ENCODE results near the gene IMMP2L.
"Not testable (repeated sequence)": the region's sequence is repeated elsewhere in the genome, so short reads cannot be mapped to it uniquely, and the experiment has no call there.

Gene IMMP2L

DNA sequence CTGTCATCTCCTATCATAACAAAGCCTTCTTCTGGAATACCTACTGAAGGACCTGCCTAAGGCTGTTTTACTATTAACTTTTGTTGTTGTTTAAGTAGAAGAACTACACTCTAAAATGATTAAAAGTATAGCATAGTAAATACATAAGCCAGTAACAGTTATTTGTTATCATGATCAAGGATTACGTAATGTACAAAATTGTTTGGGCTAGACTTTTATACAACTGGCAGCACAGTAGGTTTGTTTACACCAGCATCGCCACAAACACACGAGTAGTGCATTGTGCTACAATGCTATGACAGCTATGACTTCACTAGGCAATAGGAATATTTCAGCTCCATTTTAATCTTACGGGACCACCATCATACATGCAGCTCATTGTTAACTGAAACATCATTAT, 302.3 kb downstream of the IMMP2L start:
- DNase-seq = no peak

DNA sequence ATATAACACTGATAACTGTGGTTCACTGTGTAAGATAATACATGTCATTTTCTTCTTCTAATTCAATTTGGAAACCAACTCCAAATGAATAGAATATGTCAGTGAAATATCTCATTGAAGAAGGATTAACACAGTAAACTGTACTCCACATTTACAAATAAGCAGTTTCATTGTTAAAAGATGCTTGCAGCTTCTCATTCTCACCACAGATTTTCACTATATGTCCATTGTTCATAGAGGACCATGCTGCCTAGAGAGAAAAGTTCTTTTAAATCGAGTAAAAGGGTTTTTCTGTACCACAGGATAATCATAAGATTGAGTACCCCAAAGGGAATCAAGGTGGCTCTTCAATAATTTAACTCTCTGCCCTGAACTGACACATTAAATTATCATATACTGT, 305.9 kb downstream of the IMMP2L start:
- no peak for DNase-seq

GRCh38 chr7:111255576-111255975, 306.7 kb downstream of the IMMP2L start:
- no peak for DNase-seq

- DNase-seq = not testable (repeated sequence)
Observed at GRCh38 chr7:111251365-111251764, 310.9 kb downstream of the IMMP2L start.

- DNase-seq = not testable (repeated sequence)
Observed at GRCh38 chr7:111249807-111250206, 312.5 kb downstream of the IMMP2L start.

DNA sequence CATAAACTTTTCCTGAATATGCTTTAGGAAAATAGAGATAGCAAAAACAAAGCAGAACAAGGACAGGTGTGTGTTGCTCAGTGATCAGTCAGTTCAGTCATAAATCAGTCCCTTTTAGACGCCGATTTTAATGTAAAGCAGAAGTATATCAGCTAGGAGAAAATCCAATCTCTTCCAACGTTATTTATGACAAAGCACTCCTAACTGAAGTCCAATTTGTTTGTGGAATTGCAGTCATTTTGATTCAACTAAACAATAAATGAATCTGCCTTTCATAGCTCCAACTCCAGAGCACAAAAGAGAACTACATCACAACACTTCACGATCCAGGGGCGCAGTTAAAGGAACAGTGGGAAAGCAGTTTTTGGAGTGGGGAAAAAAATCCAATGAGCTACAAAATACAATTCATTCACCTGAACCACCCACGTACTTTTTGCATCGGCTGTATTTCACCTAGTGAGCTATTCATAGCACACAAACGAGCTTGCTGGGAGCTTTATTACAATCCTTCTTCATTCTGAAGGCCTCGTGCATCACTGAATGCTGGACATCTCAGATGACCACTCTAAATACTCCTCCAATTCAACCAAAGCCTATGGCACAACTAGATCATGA, 320.0 kb downstream of the IMMP2L start:
- DNase-seq = no peak

GRCh38 chr7:111240371-111240770, 321.9 kb downstream of the IMMP2L start:
- DNase-seq = no peak

- DNase-seq = no peak
Observed at GRCh38 chr7:111239437-111239836, 322.9 kb downstream of the IMMP2L start.

GRCh38 chr7:111238886-111239285, 323.4 kb downstream of the IMMP2L start:
- peak; percentile 80 for DNase-seq

GRCh38 chr7:111235709-111236108, 326.6 kb downstream of the IMMP2L start:
- DNase-seq = no peak

- DNase-seq = peak; percentile 79
Observed at GRCh38 chr7:111232249-111233084, 329.8 kb downstream of the IMMP2L start.

GRCh38 chr7:111229916-111230315, 332.4 kb downstream of the IMMP2L start:
- peak; percentile 10 for DNase-seq

GRCh38 chr7:111229181-111229740, 333.0 kb downstream of the IMMP2L start:
- DNase-seq = no peak

DNA sequence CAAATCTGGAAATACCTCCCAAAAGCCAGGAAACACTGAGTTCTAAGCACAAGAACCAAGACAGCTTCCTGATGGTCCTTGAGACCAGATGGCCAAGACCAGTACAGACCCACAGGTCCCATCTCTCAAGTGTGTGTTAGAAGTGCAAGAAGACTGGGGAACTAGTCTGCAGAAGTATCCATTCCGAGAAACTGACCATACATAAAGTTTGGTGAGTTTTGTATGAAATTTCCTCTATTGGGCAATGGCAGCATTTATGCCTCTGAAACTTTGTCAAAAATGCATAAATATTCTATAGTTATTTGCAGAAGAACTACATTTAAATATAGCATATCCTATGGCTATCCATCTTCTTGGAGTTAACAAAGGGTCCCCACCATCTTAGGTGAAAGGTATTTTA, 333.9 kb downstream of the IMMP2L start:
- peak; percentile 31 for DNase-seq

- no peak for DNase-seq
Observed at GRCh38 chr7:111226800-111227199, 335.5 kb downstream of the IMMP2L start.

DNA sequence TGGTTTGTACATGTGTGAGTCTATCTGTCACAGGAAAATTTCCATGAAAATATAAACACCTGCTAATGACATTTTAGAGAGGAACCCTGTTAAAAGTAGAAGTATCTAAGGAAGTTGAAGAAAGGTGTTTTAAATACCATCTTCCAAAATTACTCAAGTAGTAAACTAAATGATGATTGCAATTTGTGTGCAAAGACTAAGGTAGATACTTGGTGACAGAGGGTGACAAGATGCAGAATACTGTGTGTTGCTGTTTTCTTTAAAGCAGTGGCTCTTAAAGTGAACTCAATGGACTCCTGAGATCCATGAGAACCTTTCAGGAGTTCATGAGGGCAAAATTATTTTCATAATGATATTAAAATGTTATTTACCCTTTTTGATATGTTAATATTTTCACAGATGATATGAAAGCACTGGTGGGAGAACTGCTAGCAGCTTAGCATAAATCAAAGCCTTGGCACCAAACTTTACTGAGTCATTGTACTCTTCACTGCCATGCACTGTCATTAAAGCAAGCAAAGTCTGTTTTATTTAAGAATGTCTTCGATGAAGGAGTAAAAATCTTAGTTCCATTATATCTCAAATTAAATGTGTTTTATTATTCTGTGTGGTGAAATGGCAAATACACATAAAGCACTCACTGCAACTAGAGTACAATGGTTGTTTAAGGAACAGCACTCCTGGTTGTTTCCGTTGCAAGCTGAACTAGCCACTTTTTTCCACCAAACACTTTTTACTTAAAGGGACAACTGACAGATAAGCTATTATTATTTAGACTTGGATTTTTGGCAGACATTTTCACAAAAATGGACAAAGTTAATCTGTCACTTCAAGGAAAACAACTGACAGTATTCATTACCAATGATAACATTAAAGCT, 337.7 kb downstream of the IMMP2L start:
- no peak for DNase-seq

DNA sequence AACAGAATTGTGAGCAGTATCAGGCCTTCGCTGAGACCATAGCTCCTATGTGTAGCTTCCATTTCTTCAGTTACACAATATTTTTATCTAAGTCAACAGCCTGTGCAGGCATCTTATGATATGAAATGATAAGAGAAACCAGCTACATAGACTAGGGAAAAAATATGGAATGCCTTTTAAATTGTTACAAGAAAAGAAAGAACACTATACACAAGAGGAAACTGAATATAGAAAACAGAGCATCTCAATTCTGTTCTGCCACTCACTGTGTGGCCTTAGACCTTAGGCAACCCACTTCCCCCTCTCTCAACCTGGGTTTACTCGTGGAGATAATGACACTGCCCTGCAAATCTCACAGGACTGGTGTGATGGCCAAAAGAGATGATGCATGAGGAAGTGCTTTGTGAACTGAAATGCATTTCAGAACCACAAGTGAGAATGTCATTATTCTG, 338.5 kb downstream of the IMMP2L start:
- no peak for DNase-seq

DNA sequence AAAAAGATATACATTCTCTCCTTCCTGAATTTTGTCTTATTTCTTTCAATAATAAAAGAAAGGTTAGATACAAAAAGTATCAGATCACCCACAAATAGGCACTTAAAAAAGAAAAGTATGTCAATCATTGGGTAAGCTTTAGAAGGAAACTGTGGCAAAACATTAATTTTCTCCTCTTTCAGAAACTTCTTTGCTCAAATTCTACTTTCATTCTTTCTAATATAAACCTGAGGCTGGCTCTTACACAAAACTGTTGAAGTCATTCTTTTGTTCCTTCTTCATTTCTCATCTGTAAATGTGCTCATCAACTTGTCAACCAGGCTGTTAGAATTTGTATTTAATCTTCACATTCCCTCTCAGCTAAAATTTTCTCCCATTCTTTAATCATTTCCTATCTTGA, 346.7 kb downstream of the IMMP2L start:
- no peak for DNase-seq

GRCh38 chr7:111212857-111213523, 349.3 kb downstream of the IMMP2L start:
- no peak for DNase-seq

- no peak for DNase-seq
Observed at GRCh38 chr7:111210996-111211395, 351.3 kb downstream of the IMMP2L start.

DNA sequence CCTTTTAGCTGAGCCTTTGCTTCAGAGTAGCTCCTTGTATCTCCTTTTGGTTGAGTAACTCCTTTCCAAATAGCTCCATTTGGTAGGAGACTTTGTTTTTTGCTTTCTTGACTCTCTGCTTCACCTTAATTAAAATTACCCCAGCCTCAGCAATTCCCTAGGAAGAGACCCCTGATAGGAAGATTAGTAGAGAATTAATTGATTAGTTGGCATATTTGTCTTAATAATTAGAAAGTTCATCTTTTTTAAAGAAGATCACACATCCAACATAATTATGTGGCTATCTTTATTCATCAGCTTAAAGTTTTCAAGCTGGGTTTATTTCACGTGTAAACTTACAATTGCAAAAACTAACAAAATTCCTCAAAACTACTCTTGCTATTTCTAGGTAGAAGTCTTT, 352.2 kb downstream of the IMMP2L start:
- DNase-seq = no peak

DNA sequence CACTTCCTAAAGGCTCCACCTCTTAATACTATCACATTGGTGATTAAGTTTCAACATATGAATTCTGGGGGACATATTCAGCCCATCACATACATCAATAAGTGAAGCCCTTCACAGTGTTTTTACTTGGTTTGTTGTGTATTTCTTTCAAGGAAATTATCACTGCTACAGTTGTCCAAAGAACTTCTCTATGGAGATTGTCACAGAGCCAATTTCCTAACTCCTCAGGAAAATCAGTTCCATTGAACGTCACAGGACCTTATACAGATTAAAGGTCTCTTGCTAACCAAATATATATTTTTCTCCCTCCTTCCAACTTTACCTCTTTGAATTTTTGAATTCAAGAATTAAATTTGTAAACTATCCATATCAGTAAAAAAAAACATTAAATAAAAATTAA, 357.0 kb downstream of the IMMP2L start:
- DNase-seq = no peak

- no peak for DNase-seq
Observed at GRCh38 chr7:111202321-111202720, 360.0 kb downstream of the IMMP2L start.

Data from inflammatory macrophage treated with lipopolysaccharide for 4 hours (primary cell).